LNCaP clone FGC (cell line): Measurements from ENCODE around the gene UNK.

Experiments
- DNase-seq: peaks from one replicate; pipeline ENCODE4 v3.0.0-alpha.2; 2011; ENCODE audit warnings: low read depth
- H3K4me3 ChIP-seq: 2 replicates; pipeline ENCODE4 v1.5.1; 2011; ENCODE audit warnings: mild to moderate bottlenecking, low read depth, low read length, control low read depth
- TF ChIP-seq, protein P1 (sequence below): IDR thresholded peaks from 2 replicates; pipeline ENCODE4 v1.5.1; 2012; ENCODE audit warnings: mild to moderate bottlenecking; ENCODE audit not compliant: control insufficient read depth, insufficient read depth; ENCODE audit errors: extremely low read depth

UNK gene

DNA sequence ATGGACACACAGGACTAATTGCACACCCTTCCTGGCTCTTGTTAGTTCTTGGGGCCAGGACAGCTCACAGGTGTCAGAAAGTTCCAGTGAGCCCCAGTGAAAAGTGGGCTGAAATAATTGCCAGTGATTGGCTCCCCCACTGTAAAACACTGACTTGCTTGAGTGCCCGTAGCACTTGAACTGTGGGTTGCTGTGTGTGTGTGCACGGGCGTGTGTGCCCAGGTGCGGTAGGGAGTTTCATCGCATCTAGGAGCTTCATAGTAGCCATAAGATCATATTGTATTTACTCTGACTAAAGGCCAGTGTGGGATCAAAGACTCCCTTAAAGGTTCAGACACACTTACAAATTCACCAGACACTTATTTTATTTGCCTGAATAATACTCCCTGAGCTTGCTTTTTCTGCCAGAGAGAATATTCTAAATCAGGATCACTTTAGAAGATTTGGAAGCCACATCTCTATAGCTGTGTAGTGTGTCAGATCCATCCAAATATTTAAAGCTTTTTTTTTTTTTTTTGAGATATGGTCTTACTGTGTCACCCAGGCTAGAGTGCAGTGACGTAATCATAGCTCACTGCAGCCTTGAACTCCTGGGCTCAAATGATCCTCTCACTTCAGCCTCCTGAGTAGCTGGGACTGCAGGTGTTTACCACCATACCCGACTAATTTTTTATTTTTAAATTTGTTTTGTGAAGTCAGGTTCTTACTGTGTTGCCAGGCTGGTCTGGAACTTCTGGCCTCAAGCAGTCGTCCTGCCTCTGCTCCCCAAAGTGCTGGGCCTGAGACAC, 11.4 kb downstream of the UNK start:
- TF ChIP-seq, protein P1, sequence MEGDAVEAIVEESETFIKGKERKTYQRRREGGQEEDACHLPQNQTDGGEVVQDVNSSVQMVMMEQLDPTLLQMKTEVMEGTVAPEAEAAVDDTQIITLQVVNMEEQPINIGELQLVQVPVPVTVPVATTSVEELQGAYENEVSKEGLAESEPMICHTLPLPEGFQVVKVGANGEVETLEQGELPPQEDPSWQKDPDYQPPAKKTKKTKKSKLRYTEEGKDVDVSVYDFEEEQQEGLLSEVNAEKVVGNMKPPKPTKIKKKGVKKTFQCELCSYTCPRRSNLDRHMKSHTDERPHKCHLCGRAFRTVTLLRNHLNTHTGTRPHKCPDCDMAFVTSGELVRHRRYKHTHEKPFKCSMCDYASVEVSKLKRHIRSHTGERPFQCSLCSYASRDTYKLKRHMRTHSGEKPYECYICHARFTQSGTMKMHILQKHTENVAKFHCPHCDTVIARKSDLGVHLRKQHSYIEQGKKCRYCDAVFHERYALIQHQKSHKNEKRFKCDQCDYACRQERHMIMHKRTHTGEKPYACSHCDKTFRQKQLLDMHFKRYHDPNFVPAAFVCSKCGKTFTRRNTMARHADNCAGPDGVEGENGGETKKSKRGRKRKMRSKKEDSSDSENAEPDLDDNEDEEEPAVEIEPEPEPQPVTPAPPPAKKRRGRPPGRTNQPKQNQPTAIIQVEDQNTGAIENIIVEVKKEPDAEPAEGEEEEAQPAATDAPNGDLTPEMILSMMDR: no peak
- DNase-seq: no peak
- H3K4me3 ChIP-seq: no peak overlapping the region

DNA sequence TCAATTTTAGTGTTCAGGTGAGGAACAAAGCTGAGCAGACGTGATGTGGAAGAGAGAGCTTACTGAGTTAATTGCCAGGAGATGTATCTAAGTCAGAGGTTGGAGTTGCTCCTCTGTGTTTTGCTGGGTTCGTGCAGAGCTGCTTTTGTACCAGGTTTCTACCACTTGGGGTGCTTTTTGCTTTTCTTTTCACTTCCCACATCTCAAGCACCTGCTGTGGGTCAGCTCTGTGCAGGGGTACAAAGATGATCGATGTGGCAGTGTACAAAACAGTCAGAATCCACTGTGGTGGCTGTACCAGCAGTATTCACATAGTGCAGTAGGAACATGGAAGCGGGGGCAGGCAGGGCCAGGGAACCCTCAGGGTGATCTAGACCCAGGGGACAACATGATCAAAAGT, 14.8 kb downstream of the UNK start:
- DNase-seq: no peak
- H3K4me3 ChIP-seq: no peak overlapping the region
- TF ChIP-seq, protein P1: no peak

DNA sequence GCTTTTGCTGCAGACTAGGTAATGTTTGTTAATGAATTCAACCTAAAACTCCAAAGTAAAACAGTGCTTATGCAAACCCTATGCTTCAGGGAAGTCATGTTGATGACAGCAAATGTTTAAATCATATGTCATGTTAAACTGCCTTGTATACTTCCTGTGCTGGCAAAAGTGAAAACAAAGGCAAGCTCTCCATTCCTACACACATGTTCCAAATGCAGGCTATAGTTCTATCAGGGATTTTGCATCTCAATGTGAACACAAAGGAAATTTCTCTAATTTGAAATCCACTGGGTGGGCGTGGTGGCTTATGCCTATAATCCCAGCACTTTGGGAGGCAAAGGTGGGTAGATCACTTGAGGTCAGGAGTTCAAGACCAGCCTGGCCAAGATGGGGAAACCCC, 19.3 kb downstream of the UNK start:
- TF ChIP-seq, protein P1: no peak
- no peak overlapping the region for H3K4me3 ChIP-seq
- no peak for DNase-seq

DNA sequence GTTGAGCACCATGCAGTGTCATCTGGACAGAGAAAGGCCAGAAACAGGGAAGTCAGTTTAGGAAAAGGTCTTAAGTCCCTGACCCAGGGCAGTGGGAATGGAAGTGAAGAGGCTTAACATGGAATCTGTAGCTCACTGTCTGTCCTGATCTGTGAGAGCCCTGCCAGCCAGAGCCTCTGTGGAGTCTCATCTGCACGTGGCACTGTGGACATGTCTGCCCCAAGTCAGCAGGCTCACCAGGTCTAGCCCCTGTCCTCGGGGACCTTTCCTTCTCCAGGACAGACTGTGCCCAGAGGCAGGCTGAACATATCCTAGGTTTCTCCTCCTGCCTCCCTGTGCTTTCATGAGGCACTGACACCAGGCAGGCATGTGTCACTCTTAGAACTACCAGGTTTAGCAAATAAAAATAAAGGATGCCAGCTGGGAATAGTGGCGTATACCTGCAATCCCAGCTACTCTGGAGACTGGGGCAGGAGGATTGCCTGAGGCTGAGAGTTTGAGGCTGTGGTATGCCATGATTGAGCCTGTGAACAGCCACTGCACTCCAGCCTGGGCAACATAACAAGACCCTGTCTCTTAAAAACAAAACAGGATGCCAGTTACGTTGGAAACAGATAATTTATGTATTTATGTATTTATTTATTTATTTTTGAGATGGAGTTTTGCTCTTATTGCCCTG, 22.4 kb downstream of the UNK start:
- H3K4me3 ChIP-seq: no peak overlapping the region
- TF ChIP-seq, protein P1: no peak
- DNase-seq: no peak

DNA sequence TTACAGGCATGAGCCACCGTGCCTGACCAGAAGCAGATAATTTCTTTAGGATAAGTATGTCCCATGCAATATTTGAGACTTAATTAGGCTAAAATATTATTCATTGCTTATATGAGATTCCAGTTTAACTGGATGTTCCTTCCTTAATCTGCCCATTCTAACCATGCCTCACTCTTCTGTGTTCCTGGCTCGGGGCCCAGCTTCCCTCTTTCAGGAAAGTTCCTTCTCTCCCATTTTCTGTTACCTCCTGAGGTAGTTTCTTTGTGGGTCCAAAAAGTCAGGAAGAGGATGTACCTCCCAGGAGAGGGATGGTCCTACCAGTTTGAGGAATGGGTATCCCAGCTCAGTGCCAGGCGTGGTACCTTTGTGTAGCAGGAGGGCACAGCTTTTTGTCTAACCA, 23.3 kb downstream of the UNK start:
- H3K4me3 ChIP-seq: no peak overlapping the region
- TF ChIP-seq, protein P1: no peak

DNA sequence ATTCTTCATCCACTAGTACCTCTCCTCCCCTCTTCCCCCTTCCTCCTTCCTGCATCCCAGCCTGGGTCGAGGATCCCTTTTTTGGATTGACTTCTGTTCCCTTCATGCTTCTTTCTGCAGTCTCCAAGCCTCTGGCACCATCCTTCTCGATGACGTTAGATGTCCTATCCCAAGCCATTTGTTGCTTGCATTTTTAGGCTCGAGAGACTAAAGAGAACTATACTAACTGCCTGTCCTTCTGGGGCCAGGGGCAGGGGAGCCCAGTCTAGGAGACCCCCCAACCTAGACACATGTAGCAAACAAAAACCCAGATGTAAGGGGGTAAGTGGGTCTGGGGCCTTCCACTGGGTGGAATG, 23.9 kb downstream of the UNK start:
- no peak overlapping the region for H3K4me3 ChIP-seq
- no peak for DNase-seq
- TF ChIP-seq, protein P1: no peak

More for the DNA sequence above, 23.3 kb downstream of the UNK start:
- no peak for DNase-seq
